Measurements from ENCODE around the gene PRH2.
A peak's percentile ranks its signal among the peaks of the same experiment; 100 is the strongest.

The PRH2 gene

GRCh38 chr12:10965476-10965875 is 36.4 kb downstream of the PRH2 start:
- DNase-seq = no peak

- DNase-seq = no peak
Measured at GRCh38 chr12:10966314-10966713, 37.3 kb downstream of the PRH2 start.

DNA sequence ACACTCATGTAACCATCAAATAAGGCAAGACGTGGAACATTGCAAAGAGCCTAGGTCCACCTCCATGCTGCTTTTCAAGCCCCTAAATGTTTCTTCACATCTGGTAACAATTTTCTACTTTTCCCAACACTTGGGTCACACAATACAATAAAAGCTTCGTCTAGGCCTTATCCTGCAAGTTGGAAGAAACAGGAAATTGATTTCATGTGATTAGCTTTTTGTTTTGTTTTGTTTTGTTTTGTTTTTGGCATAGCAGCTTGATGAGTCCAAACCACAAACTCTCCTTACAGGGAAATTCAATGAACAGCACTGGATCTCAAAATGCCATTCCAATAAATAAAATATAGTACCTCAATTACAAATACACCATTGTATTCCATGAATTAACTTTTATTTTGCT is 38.4 kb downstream of the PRH2 start:
- DNase-seq = no peak

DNA sequence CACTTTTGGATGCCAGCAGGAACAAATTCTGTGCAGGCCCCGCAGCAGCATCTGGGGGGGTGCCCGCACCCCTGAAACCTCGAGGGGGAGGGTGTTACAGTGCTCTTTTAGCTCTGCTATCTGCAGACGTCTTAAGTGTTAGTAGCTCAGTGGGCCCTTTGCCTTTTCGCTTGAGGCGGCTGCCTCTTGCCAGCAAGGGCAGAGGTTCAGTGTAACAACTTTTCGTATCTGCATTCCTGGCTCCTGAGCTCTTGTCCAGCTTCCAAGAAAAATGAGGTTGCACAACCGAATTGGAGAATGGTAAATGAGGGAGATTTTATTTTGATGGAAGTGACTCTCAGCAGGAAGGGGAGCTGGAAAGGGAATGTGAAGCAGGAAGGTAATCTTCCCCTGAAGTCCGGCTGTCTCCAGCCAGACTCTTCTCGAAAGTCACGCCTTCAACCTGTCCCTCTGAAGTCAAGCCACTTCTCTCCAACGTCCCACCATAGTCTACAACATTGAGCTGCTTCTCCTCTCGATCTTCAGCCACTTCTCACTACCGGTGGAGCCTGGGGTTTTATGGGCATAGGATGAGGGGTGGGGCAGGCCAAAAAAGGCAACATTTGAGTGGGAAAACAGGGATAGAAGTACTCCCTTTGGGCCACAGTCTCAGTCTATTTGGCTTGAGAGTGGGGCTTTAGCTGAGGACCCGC is 39.9 kb downstream of the PRH2 start:
- DNase-seq = peak; percentile 14

DNA sequence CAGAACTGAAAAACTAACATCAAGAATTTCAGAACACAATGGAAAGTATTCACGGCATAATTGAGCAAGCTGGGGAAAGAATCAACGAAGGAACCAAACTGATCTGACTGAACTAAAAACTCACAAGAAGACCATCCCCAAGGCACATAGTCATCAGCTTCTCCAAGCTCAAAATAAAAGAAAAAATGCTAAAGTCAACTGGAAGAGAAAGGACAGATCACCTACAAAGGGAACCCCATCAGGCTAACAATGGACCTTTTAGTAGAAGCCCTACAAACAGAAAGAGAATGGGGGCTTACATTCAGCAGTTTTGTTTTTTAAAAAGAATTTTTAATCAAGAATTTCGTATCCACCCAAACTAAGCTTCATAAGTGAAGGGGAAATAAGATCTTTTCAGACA is 45.9 kb downstream of the PRH2 start:
- no peak for DNase-seq

DNA sequence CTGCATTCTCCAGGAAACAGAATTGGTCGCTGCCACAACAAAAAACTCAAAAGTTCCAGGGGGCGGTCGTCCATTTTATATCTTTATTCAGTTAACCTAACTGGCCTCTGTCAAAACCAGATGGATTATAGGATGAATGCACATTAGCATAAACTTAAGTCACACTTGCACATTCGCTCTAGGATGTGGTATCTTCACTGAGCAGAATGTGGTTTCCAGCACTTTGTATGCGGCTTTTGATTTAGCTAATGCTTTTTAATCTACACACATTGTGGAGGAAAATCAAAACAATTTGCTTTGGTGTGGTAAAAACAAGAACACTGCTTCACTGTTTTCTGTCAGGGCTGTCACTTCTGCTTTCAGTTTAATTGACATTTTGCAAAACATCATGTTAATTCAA is 53.2 kb downstream of the PRH2 start:
- no peak for DNase-seq
